Astrocyte of the spinal cord (primary cell): ENCODE data around the gene NDUFA13.

Experiments used
- DNase-seq: peaks from one replicate; pipeline ENCODE4 v3.0.0; 2011; ENCODE audit warnings: low read depth, low spot score
- H3K4me3 ChIP-seq: 2 replicates; pipeline ENCODE4 v1.5.1; 2011; ENCODE audit warnings: low read depth, mild to moderate bottlenecking, low read length, moderate library complexity
- CTCF ChIP-seq: IDR thresholded peaks from 2 replicates; pipeline ENCODE4 v1.5.1; 2012; ENCODE audit warnings: low read depth, mild to moderate bottlenecking, low read length, inconsistent platforms
- in situ Hi-C: cut with HindIII; loops from 2 replicates; pipeline ENCODE4 v1.10.0; 2017; ENCODE audit warnings: low sequenced_read_pairs

Gene NDUFA13

GRCh38 chr19:19486343-19487076, 29.5 kb upstream of the NDUFA13 start:
- TF ChIP-seq CTCF = no peak
- DNase-seq = no peak
- in situ Hi-C loops = no loop called here
- H3K4me3 ChIP-seq = no peak overlapping the region

- DNase-seq = no peak
- no peak for TF ChIP-seq CTCF
- no peak overlapping the region for H3K4me3 ChIP-seq
- in situ Hi-C loops = no loop called here
Measured at GRCh38 chr19:19487077-19487949, 28.7 kb upstream of the NDUFA13 start.

- no peak for TF ChIP-seq CTCF
- no peak for DNase-seq
- H3K4me3 ChIP-seq = no peak overlapping the region
- in situ Hi-C loops = no loop called here
Measured at GRCh38 chr19:19487950-19488874, 27.8 kb upstream of the NDUFA13 start.

- TF ChIP-seq CTCF = no peak
- no peak overlapping the region for H3K4me3 ChIP-seq
Measured at GRCh38 chr19:19488875-19489690, 26.9 kb upstream of the NDUFA13 start.

GRCh38 chr19:19489804-19490204, 26.2 kb upstream of the NDUFA13 start:
- H3K4me3 ChIP-seq = no peak overlapping the region
- in situ Hi-C loops = no loop called here
- no peak for DNase-seq
- no peak for TF ChIP-seq CTCF

More at GRCh38 chr19:19488875-19489690, 26.9 kb upstream of the NDUFA13 start:
- peak; percentile 93 for DNase-seq
- in situ Hi-C loops = no loop called here
